ENCODE measurements around the gene FAM234B. TPM values are rescaled to one million over a fixed set of nuclear protein-coding genes. Genes with fewer than 3 reads are reported as not detected.

Gene FAM234B
- total RNA-seq, 1 experiment from 2014 or later: 25.9 TPM

DNA sequence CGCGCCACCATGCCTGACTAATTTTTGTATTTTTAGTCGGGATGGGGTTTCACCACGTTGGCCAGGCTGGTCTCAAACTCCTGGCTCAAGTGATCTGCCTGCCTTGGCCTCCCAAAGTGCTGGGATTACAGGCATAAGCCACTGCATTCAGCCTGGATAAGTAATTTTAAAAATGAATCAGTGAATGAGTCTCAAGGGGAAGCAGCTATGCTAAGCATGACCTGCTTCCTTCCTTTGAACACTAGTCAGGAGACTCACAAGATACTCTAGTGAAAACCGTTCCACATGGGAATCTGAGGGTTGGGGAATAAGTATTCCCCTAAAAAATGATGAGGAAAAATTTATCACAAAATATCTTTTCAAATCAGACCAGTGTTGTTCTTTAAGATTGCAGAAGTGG, 10.7 kb upstream of the FAM234B start:
- Mint-ChIP-seq H3K36me3 (no peaks in the 10 kb centered on the region), H3K27me3 (ENCODE audit: low read depth) (no peaks in the 10 kb centered on the region), H3K9me3 (no peaks in the 10 kb centered on the region), H3K4me3 (no peak overlapping the region), H3K27ac (no peak overlapping the region), H3K4me1 (peaks cover 2% of the 10 kb centered on the region; the same call in 1 of the 2 replicates)
- TF ChIP-seq ETV6 (CRISPR knock-in tag; IDR thresholded peaks at IDR 0.05) (no peak), GTF2I (CRISPR knock-in tag; conservative IDR thresholded peaks at IDR 0.05) (no peak), RORB (CRISPR knock-in tag; IDR thresholded peaks at IDR 0.05) (no peak), SOX15 (CRISPR knock-in tag; IDR thresholded peaks at IDR 0.05) (no peak), ZNF416 (CRISPR knock-in tag; IDR thresholded peaks at IDR 0.05) (no peak), FOXK1 (CRISPR knock-in tag; IDR thresholded peaks at IDR 0.05) (no peak), IRF2 (CRISPR knock-in tag; IDR thresholded peaks at IDR 0.05; ENCODE audit: borderline replicate concordance, low read depth) (no peak), ZNF317 (CRISPR knock-in tag; IDR thresholded peaks at IDR 0.05; ENCODE audit: borderline replicate concordance, low read depth) (no peak), FOXP1 (CRISPR knock-in tag; IDR thresholded peaks at IDR 0.05; ENCODE audit: borderline replicate concordance) (no peak), ZNF121 (CRISPR knock-in tag; IDR thresholded peaks at IDR 0.05) (no peak), ZNF671 (CRISPR knock-in tag; IDR thresholded peaks at IDR 0.05) (no peak), KAT7 (CRISPR knock-in tag; IDR thresholded peaks at IDR 0.05; ENCODE audit: borderline replicate concordance) (no peak)
- TF ChIP-seq, protein P1, sequence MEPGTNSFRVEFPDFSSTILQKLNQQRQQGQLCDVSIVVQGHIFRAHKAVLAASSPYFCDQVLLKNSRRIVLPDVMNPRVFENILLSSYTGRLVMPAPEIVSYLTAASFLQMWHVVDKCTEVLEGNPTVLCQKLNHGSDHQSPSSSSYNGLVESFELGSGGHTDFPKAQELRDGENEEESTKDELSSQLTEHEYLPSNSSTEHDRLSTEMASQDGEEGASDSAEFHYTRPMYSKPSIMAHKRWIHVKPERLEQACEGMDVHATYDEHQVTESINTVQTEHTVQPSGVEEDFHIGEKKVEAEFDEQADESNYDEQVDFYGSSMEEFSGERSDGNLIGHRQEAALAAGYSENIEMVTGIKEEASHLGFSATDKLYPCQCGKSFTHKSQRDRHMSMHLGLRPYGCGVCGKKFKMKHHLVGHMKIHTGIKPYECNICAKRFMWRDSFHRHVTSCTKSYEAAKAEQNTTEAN (CRISPR knock-in tag; IDR thresholded peaks at IDR 0.05): no peak
- TF ChIP-seq, protein P2, sequence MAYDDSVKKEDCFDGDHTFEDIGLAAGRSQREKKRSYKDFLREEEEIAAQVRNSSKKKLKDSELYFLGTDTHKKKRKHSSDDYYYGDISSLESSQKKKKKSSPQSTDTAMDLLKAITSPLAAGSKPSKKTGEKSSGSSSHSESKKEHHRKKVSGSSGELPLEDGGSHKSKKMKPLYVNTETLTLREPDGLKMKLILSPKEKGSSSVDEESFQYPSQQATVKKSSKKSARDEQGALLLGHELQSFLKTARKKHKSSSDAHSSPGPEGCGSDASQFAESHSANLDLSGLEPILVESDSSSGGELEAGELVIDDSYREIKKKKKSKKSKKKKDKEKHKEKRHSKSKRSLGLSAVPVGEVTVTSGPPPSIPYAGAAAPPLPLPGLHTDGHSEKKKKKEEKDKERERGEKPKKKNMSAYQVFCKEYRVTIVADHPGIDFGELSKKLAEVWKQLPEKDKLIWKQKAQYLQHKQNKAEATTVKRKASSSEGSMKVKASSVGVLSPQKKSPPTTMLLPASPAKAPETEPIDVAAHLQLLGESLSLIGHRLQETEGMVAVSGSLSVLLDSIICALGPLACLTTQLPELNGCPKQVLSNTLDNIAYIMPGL (CRISPR knock-in tag; IDR thresholded peaks at IDR 0.05): no peak
- TF ChIP-seq, protein P3, sequence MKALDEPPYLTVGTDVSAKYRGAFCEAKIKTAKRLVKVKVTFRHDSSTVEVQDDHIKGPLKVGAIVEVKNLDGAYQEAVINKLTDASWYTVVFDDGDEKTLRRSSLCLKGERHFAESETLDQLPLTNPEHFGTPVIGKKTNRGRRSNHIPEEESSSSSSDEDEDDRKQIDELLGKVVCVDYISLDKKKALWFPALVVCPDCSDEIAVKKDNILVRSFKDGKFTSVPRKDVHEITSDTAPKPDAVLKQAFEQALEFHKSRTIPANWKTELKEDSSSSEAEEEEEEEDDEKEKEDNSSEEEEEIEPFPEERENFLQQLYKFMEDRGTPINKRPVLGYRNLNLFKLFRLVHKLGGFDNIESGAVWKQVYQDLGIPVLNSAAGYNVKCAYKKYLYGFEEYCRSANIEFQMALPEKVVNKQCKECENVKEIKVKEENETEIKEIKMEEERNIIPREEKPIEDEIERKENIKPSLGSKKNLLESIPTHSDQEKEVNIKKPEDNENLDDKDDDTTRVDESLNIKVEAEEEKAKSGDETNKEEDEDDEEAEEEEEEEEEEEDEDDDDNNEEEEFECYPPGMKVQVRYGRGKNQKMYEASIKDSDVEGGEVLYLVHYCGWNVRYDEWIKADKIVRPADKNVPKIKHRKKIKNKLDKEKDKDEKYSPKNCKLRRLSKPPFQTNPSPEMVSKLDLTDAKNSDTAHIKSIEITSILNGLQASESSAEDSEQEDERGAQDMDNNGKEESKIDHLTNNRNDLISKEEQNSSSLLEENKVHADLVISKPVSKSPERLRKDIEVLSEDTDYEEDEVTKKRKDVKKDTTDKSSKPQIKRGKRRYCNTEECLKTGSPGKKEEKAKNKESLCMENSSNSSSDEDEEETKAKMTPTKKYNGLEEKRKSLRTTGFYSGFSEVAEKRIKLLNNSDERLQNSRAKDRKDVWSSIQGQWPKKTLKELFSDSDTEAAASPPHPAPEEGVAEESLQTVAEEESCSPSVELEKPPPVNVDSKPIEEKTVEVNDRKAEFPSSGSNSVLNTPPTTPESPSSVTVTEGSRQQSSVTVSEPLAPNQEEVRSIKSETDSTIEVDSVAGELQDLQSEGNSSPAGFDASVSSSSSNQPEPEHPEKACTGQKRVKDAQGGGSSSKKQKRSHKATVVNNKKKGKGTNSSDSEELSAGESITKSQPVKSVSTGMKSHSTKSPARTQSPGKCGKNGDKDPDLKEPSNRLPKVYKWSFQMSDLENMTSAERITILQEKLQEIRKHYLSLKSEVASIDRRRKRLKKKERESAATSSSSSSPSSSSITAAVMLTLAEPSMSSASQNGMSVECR (CRISPR knock-in tag; IDR thresholded peaks at IDR 0.05; ENCODE audit: borderline replicate concordance): no peak
- TF ChIP-seq, protein P4, sequence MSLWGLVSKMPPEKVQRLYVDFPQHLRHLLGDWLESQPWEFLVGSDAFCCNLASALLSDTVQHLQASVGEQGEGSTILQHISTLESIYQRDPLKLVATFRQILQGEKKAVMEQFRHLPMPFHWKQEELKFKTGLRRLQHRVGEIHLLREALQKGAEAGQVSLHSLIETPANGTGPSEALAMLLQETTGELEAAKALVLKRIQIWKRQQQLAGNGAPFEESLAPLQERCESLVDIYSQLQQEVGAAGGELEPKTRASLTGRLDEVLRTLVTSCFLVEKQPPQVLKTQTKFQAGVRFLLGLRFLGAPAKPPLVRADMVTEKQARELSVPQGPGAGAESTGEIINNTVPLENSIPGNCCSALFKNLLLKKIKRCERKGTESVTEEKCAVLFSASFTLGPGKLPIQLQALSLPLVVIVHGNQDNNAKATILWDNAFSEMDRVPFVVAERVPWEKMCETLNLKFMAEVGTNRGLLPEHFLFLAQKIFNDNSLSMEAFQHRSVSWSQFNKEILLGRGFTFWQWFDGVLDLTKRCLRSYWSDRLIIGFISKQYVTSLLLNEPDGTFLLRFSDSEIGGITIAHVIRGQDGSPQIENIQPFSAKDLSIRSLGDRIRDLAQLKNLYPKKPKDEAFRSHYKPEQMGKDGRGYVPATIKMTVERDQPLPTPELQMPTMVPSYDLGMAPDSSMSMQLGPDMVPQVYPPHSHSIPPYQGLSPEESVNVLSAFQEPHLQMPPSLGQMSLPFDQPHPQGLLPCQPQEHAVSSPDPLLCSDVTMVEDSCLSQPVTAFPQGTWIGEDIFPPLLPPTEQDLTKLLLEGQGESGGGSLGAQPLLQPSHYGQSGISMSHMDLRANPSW (CRISPR knock-in tag; conservative IDR thresholded peaks at IDR 0.05; ENCODE audit: low read depth): no peak
- TF ChIP-seq, protein P5, sequence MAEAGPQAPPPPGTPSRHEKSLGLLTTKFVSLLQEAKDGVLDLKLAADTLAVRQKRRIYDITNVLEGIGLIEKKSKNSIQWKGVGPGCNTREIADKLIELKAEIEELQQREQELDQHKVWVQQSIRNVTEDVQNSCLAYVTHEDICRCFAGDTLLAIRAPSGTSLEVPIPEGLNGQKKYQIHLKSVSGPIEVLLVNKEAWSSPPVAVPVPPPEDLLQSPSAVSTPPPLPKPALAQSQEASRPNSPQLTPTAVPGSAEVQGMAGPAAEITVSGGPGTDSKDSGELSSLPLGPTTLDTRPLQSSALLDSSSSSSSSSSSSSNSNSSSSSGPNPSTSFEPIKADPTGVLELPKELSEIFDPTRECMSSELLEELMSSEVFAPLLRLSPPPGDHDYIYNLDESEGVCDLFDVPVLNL (CRISPR knock-in tag; IDR thresholded peaks at IDR 0.05; ENCODE audit: borderline replicate concordance, low read depth): no peak
- TF ChIP-seq, protein P6, sequence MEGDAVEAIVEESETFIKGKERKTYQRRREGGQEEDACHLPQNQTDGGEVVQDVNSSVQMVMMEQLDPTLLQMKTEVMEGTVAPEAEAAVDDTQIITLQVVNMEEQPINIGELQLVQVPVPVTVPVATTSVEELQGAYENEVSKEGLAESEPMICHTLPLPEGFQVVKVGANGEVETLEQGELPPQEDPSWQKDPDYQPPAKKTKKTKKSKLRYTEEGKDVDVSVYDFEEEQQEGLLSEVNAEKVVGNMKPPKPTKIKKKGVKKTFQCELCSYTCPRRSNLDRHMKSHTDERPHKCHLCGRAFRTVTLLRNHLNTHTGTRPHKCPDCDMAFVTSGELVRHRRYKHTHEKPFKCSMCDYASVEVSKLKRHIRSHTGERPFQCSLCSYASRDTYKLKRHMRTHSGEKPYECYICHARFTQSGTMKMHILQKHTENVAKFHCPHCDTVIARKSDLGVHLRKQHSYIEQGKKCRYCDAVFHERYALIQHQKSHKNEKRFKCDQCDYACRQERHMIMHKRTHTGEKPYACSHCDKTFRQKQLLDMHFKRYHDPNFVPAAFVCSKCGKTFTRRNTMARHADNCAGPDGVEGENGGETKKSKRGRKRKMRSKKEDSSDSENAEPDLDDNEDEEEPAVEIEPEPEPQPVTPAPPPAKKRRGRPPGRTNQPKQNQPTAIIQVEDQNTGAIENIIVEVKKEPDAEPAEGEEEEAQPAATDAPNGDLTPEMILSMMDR (IDR thresholded peaks at IDR 0.05): no peak
- TF ChIP-seq, protein P7, sequence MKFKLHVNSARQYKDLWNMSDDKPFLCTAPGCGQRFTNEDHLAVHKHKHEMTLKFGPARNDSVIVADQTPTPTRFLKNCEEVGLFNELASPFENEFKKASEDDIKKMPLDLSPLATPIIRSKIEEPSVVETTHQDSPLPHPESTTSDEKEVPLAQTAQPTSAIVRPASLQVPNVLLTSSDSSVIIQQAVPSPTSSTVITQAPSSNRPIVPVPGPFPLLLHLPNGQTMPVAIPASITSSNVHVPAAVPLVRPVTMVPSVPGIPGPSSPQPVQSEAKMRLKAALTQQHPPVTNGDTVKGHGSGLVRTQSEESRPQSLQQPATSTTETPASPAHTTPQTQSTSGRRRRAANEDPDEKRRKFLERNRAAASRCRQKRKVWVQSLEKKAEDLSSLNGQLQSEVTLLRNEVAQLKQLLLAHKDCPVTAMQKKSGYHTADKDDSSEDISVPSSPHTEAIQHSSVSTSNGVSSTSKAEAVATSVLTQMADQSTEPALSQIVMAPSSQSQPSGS (CRISPR knock-in tag; IDR thresholded peaks at IDR 0.05; ENCODE audit: borderline replicate concordance, low read depth): no peak
- TF ChIP-seq, protein P8, sequence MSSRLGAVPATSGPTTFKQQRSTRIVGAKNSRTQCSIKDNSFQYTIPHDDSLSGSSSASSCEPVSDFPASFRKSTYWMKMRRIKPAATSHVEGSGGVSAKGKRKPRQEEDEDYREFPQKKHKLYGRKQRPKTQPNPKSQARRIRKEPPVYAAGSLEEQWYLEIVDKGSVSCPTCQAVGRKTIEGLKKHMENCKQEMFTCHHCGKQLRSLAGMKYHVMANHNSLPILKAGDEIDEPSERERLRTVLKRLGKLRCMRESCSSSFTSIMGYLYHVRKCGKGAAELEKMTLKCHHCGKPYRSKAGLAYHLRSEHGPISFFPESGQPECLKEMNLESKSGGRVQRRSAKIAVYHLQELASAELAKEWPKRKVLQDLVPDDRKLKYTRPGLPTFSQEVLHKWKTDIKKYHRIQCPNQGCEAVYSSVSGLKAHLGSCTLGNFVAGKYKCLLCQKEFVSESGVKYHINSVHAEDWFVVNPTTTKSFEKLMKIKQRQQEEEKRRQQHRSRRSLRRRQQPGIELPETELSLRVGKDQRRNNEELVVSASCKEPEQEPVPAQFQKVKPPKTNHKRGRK (CRISPR knock-in tag; IDR thresholded peaks at IDR 0.05; ENCODE audit: borderline replicate concordance): no peak
- DNase-seq (ENCODE audit: low spot score) (no peak), ATAC-seq (no peak)
- CTCF ChIA-PET: interaction anchor here (1.0 kb wide), 1 partner anchor 9 kb away, joined by 3 read pairs; no protein-coding TSS in a partner anchor
- POLR2A ChIA-PET: no interaction called here

Data from WTC11 (cell line).